Glomerular visceral epithelial cell (primary cell): ENCODE measurements around the gene MLPH.
A peak's percentile ranks its signal among the peaks of the same experiment; 100 is the strongest.

ENCODE experiments used
- DNase-seq: peaks from one replicate; pipeline ENCODE4 v3.0.0-alpha.2; 2016; ENCODE audit errors: extremely low spot score

MLPH gene

DNA sequence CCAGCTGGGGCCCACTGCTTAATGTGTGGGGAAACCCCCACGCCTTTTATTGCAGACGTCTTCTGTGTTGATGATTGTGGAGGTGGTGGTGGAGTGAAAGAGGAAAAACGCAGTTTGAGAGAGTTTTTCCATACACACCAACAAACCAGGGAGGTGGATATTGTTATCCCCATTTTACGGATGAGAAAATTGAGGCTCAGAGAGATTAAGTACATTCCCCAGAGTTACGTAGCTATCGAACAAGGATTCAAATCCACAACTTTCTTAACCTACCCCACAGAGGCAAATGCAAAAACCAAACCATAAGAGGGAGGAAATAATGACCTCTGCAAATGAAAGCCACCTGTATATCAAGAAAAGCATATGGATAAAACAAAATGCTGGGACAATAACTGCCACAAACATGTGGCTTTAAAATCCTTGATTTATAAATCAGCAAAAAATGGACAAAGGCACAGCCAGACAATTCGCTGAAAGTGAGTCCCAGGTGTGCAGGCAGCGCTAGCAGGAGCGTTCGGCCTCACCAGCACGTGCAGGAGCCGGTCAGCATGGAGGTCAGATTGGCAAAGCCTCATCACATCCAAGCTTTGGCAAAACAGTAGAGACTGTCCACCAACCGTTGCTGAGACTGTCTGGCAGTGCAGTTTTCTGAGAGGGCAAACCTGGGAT lies 116.1 kb downstream of the MLPH start:
- DNase-seq: no peak

- DNase-seq: peak; percentile 48
Measured at GRCh38 chr2:237603718-237604362, 116.8 kb downstream of the MLPH start.

DNA sequence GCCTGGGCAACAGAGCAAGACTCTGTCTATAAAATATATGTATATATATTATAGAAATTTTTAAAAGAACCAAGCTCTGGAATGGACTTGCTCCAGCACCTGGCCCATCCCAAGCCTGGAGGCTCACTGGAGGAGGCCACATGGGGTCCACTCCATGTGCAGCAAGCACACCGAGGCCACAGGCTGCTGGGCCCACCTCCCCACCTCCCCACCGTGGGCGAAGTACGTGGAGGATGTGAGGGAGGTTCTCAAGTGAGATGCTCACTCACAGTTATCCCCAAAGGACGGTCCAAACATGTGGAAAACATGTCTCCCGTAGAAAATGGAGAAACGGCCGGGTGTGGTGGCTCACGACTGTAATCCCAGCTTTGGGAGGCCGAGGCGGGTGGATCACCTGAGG lies 117.3 kb downstream of the MLPH start:
- DNase-seq: no peak
